Left kidney (tissue), 2 donors: ENCODE results near the gene CEP85. TPM values are rescaled to one million over a fixed set of nuclear protein-coding genes. Genes with fewer than 3 reads are reported as not detected.

Experiments used
- DNase-seq: peaks from one replicate; pipeline ENCODE4 v3.0.0-alpha.2; 2013
- polyA plus RNA-seq: library from polyadenylated mRNA; unstranded; fragments of 120-200 nt; gene quantifications from one replicate; pipeline ENCODE4 v1.2.1, GENCODE V29; 2013; ENCODE audit not compliant: insufficient read length

The CEP85 gene
- polyA plus RNA-seq, 1 donor = 24.9 TPM

DNA sequence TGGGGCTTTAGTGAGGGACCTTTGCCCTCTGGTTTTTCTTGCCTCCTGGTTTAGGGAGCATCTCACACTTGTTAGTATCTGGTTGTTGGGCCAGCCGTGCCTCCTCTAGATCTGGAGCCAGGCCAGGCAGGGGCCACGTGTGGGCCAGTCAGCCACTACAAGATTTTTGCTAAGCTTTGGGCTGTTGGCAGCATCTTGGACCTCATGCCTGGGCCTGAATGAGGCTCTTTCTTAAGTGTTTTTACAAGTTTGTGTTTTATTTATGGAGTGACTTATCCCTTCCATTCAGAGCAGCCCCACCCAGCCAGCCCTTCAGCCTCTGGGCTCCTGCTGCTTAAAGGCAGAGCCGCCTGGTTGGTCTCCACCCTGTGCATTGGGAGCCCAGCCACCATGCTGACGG lies 44.3 kb downstream of the CEP85 start:
- no peak for DNase-seq

- no peak for DNase-seq
Measured at GRCh38 chr1:26278724-26279455, 44.9 kb downstream of the CEP85 start.

DNA sequence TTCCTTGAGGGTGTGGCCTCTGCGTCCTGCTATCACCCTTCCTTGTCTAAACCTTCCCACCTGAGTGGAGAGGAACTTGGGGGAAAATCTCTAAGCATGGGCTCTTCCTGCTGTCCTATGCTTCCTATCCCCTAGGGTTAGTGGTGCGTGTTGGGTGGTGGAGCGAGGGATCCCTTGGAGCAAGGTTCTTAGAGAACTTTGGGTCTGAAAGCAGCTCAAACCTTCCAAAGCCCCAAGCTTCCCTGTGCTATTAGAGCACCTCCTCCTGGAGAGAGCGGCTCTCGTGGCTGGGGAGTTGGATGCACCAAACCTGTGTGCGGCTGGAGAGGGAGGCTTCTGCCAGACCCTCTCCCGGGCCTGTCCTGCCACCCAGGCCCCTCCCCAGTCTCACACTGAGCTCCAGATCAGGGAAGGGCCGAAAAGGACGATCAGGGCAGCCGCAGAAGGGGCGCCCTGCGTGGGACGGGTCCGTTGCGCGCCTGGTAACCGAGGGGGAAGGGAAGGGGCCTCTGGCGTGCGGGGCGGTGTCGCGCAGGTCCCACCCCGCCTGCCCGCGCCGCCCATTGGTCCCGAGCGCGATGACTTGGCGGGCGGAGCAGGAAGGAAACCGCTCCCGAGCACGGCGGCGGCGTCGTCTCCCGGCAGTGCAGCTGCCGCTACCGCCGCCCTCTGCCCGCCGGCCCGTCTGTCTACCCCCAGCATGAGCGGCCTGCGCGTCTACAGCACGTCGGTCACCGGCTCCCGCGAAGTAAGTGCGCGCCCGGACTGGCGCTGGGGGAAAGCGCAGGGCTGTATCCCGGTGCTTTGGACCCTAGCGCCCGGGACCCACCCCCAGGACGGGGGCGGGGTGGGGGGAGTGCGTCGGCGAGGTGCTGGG lies 45.7 kb downstream of the CEP85 start, which contains the start of gene SH3BGRL3:
TSS of gene SH3BGRL3 (plus strand) at position 631 of the 877 bp plus-strand sequence. CDS start at position 701, 70 bp downstream.
- DNase-seq = peak; percentile 77

DNA sequence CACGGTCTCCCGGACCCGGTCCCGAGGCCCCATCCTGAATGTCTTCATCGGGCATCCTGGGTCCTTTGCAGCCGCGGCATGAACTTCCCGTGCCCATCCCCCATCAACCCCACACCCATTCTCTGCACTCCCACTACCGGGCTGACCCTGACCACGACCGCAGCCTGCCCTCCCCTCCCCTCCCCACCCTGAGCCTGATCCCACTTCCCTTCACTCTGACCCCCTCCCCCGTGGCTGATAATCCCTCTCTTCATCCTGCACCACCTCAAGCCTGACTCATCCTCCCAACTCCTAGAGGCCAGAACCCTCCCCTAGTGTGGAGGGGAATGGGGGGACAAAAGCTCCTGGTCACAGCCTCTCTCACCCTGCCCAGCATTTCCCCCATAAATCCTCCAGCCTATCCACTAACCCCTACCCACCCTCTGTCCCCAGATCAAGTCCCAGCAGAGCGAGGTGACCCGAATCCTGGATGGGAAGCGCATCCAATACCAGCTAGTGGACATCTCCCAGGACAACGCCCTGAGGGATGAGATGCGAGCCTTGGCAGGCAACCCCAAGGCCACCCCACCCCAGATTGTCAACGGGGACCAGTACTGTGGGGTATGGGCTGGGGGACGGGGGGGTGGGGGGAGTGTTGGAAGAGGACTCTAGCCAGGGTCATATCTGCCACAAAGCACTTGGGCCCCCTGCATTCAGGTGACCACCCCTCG lies 46.5 kb downstream of the CEP85 start:
- DNase-seq = no peak

DNA sequence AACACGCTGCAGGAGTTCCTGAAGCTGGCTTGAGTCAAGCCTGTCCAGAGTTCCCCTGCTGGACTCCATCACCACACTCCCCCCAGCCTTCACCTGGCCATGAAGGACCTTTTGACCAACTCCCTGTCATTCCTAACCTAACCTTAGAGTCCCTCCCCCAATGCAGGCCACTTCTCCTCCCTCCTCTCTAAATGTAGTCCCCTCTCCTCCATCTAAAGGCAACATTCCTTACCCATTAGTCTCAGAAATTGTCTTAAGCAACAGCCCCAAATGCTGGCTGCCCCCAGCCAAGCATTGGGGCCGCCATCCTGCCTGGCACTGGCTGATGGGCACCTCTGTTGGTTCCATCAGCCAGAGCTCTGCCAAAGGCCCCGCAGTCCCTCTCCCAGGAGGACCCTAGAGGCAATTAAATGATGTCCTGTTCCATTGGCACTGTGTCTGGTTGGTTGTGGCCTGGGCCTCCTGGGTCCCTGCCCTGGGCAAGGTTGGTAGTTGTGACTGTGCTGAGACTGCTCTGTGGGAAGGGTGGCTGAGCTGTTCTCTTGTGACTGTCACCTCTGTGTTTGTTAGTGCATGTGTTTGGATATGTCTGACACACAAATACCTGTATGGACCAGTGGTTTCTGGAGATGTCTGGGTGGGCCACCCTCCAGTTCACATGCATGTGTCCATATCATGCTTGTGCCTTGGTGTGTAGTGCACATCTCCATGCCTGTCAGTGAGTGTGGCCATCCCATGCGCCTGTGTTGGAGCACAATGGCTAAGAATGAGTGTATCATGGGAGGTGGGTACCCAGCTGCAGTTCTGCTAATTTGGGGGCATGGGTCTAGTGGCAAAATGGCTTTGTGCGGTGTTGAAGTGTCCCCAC lies 47.3 kb downstream of the CEP85 start:
- no peak for DNase-seq

DNA sequence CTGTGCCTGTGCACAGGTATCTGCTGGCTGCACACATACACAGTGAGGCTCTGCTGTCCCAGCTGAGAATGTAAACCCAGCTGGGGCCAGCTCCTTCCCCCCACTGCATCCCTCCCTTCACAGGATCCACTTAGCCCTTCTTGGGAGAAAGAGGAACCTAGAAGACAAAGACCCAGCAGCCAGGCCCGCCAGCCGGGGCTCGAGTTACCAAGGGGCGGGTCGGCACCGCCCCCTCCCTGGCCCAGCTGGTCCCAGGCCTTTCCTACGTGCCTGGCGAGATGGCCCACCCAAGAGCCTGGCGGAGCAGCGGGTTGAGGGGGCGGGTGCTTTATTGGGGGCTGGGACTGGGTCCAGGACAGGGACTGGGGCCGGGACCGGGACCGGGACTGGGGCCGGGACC lies 48.0 kb downstream of the CEP85 start:
- DNase-seq = peak; percentile 53

DNA sequence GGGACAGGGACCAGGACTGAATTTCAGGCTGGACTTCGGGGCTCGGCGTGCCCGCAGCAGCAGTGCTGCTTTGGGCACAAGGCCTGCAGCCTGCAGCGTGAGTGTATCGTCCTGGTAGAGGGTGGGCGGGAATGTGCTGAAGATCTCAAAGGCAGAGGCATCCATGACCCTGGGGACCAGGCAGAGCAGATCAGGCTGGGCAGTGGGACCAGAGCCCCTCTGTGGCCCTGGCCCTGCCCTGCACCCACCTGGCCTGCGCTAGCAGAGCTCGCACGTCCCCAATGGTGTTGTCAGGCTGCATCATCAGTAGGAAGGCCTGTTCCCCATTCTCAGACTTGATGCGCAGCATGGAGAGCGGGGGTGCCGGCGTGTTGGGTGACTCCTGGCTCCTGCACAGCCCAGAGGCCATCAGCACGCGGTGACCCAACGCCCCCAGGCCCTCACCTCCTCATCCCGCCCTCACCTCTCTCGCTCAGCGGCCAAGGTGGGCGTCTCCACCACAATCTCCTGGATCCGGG lies 48.5 kb downstream of the CEP85 start:
- no peak for DNase-seq

- no peak for DNase-seq
Measured at GRCh38 chr1:26283279-26283853, 49.4 kb downstream of the CEP85 start.

GRCh38 chr1:26283871-26284596 lies 50.0 kb downstream of the CEP85 start:
- DNase-seq = no peak

GRCh38 chr1:26284597-26285347 lies 50.8 kb downstream of the CEP85 start:
- no peak for DNase-seq

DNA sequence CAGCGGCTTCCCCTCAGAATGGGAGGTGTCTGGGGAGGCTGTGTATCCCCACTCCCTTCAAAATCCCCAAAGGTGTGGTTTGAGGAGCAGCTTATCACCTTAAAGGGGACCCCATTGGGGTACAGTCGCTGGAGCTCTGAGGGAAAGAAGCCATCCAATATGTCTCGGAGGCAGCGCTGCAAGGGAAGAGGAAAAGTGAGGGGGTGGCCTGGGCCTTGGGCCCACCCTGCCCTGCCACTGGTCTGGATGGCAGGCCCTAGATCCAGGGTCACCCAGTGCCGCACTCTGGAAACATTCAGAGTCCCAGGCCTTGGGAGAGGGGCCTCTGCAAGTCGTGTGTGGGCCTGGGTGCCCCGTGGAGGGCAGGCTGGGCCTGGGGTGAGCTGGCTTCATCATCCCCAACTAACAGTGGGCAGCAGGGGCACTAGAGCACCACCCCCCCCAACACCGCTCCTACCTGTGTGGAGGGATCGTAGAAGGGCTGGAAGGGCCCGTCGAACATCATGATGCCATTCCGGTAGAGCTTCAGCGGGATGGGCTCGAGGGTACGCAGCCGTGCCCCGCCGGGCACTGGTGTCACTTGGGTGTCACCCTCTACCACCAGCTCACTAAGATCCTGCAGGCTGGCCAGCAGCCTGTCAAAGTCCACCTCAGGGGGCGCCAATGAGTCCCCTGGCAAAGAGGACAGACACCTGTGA lies 51.5 kb downstream of the CEP85 start:
- no peak for DNase-seq

DNA sequence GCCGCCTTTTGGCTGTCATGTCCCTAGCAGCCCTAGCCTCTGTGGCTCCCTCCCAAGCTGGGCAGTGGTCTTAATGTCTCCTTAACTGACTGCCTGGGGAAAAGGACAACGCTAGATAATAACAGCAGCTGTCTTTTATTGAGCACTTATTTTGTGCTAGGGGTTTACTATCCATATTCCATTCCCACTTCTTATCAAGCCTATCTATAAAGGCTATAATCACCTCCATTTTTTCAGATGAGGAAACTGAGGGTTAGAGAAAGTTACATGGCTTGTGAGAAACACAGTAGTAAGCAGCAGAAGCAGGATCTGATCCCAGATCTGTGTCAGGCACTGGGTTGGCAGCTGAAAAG lies 52.0 kb downstream of the CEP85 start:
- DNase-seq = no peak

- no peak for DNase-seq
Measured at GRCh38 chr1:26287033-26287711, 53.2 kb downstream of the CEP85 start.

DNA sequence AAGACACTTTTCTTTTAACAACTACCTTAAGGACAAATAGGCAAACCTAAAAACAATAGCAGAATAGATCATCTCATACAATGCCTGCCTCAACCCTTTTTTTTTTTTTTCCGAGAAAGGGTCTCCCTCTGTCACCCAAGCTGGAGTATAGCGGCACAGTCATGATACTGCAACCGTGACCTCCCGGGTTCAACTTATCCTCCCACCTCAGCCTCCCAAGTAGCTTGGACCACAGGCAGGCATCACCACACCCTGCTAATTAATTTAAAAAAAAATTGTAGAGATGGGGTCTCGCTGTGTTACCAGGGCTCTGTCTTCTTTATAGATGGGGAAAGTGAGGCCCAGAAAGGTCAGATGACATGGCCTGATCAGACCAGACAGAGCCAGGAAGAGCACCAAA lies 53.8 kb downstream of the CEP85 start:
- no peak for DNase-seq

DNA sequence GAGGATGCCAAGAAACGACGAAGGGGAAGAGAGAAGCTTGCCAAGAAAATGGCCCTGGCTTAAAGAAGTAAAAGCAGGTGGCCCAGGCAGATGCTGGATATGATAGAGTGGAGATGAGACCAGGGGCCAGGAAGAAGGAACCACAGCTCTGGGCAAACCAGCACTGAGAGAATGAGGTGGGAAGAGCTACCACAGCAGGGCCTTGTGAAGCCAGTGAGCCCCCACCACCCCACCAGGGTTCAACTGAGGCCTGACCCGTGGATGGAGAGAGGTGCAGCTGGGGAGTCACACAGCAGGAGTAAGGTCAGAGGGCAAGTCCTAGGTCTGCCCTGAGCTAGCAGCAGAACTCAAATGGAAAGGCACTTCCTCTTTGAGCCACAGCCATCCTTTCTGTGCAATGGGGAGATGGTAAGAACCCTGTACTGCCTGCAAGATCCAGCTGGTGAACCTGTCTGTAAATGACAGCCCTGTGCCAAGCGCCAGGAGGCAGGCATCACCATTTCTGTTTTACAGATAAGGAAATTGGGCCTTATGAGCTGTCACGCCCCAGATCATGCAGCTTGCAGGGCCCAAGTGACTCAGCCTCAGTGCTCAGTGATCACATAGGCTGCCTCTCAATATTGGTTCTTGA lies 54.4 kb downstream of the CEP85 start:
- DNase-seq = no peak

DNA sequence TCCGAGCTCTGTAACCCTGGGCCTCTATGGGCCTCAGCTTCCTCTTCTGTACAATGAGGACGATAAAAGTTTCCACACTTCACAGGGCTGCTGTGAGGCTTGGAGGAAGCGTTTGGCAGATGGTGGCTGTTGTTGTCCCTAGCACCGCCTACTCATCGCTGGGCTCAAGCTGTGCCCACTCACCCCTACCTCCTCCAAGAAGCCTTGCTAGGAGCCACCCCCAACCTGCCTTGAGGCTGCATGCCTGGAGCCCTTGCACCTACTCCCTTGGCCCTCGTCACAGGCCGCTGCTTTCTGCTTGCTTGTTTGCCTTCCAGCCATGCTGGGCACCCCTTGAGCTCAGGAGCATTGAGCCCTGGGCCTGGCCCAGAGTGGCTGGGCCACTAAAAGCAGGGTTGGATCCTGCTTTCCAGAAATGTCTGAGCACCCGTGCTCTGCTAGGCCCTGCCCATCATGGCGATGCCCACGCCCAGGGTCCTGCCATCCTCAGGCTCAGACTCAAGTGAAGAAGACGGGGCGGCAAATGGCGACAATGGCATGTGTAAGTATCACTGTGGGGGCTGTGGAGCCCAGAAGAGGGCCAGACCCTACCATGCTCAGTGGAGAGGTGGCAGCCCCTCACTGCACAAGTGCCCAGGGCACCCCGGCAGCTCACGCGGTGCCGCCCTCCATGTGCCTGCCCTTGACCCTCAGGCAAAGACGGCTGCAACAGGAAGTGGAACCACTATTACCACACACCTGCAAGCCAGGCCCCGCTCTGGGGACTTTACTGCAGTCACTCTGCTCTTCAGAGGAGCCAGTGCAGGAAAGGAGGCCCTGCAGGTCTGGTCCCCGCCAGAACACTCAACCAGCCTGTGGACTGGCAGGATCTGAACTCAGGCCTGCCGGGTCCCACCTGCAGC lies 55.4 kb downstream of the CEP85 start:
- DNase-seq = no peak
